Measurements from ENCODE around the gene TUBA8.
"Not testable (repeated sequence)": the region's sequence is repeated elsewhere in the genome, so short reads cannot be mapped to it uniquely, and the experiment has no call there.

The TUBA8 gene

GRCh38 chr22:18147791-18148190 lies 37.2 kb downstream of the TUBA8 start:
- H3K4me1 ChIP-seq (ENCODE audit: insufficient read depth, poor library complexity, severe bottlenecking) = peaks cover 6% of the 10 kb centered on the region
- no peak for ATAC-seq (ENCODE audit: low read depth)
- no peaks in the 10 kb centered on the region for H3K27me3 ChIP-seq (ENCODE audit: insufficient read depth, poor library complexity, severe bottlenecking)
- H3K27ac ChIP-seq (ENCODE audit: poor library complexity, severe bottlenecking) = no peak overlapping the region
- no peak for DNase-seq (ENCODE audit: low spot score)
- no peak for TF ChIP-seq CTCF (IDR thresholded peaks at IDR 0.05; ENCODE audit: poor library complexity, severe bottlenecking)
- no peaks in the 10 kb centered on the region for H3K9me3 ChIP-seq (ENCODE audit: severe bottlenecking)
- H3K4me3 ChIP-seq (ENCODE audit: severe bottlenecking) = no peak overlapping the region
- no peaks in the 10 kb centered on the region for H3K36me3 ChIP-seq (ENCODE audit: low read depth)

GRCh38 chr22:18148293-18148965 lies 37.8 kb downstream of the TUBA8 start:
- Histone ChIP-seq H3K36me3 (ENCODE audit: low read depth) (no peaks in the 10 kb centered on the region), H3K27me3 (ENCODE audit: insufficient read depth, poor library complexity, severe bottlenecking) (no peaks in the 10 kb centered on the region), H3K9me3 (ENCODE audit: severe bottlenecking) (no peaks in the 10 kb centered on the region), H3K4me1 (ENCODE audit: insufficient read depth, poor library complexity, severe bottlenecking) (peaks cover 6% of the 10 kb centered on the region), H3K27ac (ENCODE audit: poor library complexity, severe bottlenecking) (no peak overlapping the region), H3K4me3 (ENCODE audit: severe bottlenecking) (no peak overlapping the region)
- no peak for TF ChIP-seq CTCF (IDR thresholded peaks at IDR 0.05; ENCODE audit: poor library complexity, severe bottlenecking)
- no peak for ATAC-seq (ENCODE audit: low read depth)
- no peak for DNase-seq (ENCODE audit: low spot score)

GRCh38 chr22:18152519-18152918 lies 41.9 kb downstream of the TUBA8 start:
- no peak for ATAC-seq (ENCODE audit: low read depth)
- H3K9me3 ChIP-seq (ENCODE audit: severe bottlenecking) = no peaks in the 10 kb centered on the region
- peaks cover 6% of the 10 kb centered on the region for H3K4me1 ChIP-seq (ENCODE audit: insufficient read depth, poor library complexity, severe bottlenecking)
- no peak for DNase-seq (ENCODE audit: low spot score)
- H3K27me3 ChIP-seq (ENCODE audit: insufficient read depth, poor library complexity, severe bottlenecking) = no peaks in the 10 kb centered on the region
- H3K27ac ChIP-seq (ENCODE audit: poor library complexity, severe bottlenecking) = no peak overlapping the region
- TF ChIP-seq CTCF (IDR thresholded peaks at IDR 0.05; ENCODE audit: poor library complexity, severe bottlenecking) = no peak
- H3K36me3 ChIP-seq (ENCODE audit: low read depth) = no peaks in the 10 kb centered on the region
- H3K4me3 ChIP-seq (ENCODE audit: severe bottlenecking) = no peak overlapping the region

GRCh38 chr22:18154821-18155390 lies 44.3 kb downstream of the TUBA8 start:
- TF ChIP-seq CTCF (IDR thresholded peaks at IDR 0.05; ENCODE audit: poor library complexity, severe bottlenecking) = no peak
- H3K4me3 ChIP-seq (ENCODE audit: severe bottlenecking) = no peak overlapping the region
- no peak for ATAC-seq (ENCODE audit: low read depth)

GRCh38 chr22:18155546-18155945 lies 44.9 kb downstream of the TUBA8 start:
- not testable (repeated sequence) for ATAC-seq (ENCODE audit: low read depth); H3K4me1 ChIP-seq (ENCODE audit: insufficient read depth, poor library complexity, severe bottlenecking); DNase-seq (ENCODE audit: low spot score); H3K4me3 ChIP-seq (ENCODE audit: severe bottlenecking); H3K27me3 ChIP-seq (ENCODE audit: insufficient read depth, poor library complexity, severe bottlenecking); H3K9me3 ChIP-seq (ENCODE audit: severe bottlenecking); H3K27ac ChIP-seq (ENCODE audit: poor library complexity, severe bottlenecking); H3K36me3 ChIP-seq (ENCODE audit: low read depth)

More at GRCh38 chr22:18154821-18155390, 44.3 kb downstream of the TUBA8 start:
- no peak for DNase-seq (ENCODE audit: low spot score)
- Histone ChIP-seq H3K27me3 (ENCODE audit: insufficient read depth, poor library complexity, severe bottlenecking) (no peaks in the 10 kb centered on the region), H3K36me3 (ENCODE audit: low read depth) (no peaks in the 10 kb centered on the region), H3K9me3 (ENCODE audit: severe bottlenecking) (no peaks in the 10 kb centered on the region), H3K27ac (ENCODE audit: poor library complexity, severe bottlenecking) (no peak overlapping the region), H3K4me1 (ENCODE audit: insufficient read depth, poor library complexity, severe bottlenecking) (peaks cover 6% of the 10 kb centered on the region)

Measured in RWPE2 (cell line).